ENCODE measurements around the gene NDRG2. TPM values are rescaled to one million over a fixed set of nuclear protein-coding genes. Genes with fewer than 3 reads are reported as not detected.

Gene NDRG2
- total RNA-seq, 1 donor: 1.8 TPM

DNA sequence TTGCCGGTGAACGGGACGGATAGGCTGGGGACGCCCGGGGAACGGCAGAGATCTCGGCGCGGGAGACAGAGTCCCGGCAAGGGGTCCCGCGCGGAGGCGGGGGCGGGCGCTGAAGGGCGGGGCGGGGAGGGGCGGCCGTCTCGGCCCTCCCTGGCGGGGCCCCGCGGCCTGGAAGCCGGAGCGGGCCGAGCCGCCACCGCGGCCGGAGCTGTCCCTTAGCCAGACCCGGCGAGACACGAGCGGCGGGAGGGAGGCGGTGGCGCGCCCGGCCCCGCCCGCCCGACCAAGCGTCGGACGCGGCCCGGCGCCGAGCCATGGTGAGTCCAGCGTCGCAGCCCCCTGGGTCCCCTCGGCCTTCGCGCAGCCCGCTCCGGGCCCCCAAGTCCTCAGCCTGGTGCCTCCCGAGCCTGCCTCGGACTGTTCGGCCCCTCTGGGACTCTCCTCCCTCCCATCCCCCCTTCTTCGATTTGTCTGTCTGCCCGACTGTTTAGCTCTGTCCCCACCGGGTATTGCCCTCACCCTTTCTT lies 45.3 kb upstream of the NDRG2 start, which contains the start of gene ARHGEF40:
TSS of gene ARHGEF40 (plus strand) at position 222 of the 527 bp plus-strand sequence. CDS start at position 315, 93 bp downstream.
- H3K4me3 ChIP-seq (ENCODE audit: low read depth, low read length): peak within 1 kb of the TSS; percentile 81
- TF ChIP-seq, protein P1, sequence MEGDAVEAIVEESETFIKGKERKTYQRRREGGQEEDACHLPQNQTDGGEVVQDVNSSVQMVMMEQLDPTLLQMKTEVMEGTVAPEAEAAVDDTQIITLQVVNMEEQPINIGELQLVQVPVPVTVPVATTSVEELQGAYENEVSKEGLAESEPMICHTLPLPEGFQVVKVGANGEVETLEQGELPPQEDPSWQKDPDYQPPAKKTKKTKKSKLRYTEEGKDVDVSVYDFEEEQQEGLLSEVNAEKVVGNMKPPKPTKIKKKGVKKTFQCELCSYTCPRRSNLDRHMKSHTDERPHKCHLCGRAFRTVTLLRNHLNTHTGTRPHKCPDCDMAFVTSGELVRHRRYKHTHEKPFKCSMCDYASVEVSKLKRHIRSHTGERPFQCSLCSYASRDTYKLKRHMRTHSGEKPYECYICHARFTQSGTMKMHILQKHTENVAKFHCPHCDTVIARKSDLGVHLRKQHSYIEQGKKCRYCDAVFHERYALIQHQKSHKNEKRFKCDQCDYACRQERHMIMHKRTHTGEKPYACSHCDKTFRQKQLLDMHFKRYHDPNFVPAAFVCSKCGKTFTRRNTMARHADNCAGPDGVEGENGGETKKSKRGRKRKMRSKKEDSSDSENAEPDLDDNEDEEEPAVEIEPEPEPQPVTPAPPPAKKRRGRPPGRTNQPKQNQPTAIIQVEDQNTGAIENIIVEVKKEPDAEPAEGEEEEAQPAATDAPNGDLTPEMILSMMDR (IDR thresholded peaks at IDR 0.05; ENCODE audit: insufficient read depth, low read length): no peak
- DNase-seq (ENCODE audit: low read depth): peak; percentile 40

DNA sequence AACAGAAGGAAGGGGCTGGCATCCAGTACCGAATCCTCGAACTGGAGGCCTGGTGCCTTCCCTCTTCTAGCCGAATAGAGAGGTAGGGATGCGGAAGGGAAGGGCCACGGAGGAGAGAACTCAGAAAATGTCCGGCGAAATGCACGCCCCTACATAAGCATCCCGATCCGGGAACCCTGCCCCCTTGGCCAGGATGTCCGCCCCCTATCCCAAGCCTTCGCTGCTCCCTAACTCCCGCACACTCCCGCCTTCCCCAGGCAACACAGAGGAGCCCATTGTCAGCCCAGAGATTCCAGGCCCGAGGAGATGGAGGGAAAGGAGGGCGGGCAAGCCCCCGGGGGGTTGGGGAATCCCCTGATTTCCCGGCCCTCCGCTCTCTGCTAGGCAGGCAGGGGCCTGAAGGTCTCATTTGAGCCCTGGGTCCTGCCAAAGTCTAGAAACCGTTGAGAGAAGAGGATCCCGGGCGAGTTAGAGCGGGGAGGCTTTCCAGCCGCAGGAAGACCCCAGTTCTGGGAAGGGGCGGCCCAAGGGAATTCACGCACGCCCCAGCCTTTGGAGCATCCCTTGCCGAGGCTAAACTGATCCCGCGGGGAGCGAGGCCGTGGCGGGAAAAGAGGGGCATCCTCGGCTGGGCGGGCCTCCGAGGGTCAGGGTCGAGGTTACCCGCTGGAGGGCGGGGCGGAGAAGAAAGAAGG lies 44.7 kb upstream of the NDRG2 start:
- TF ChIP-seq, protein P1 (IDR thresholded peaks at IDR 0.05; ENCODE audit: insufficient read depth, low read length): no peak
- H3K4me3 ChIP-seq (ENCODE audit: low read depth, low read length): peak overlapping the region; percentile 81
- peak; percentile 47 for DNase-seq (ENCODE audit: low read depth)

GRCh38 chr14:21068521-21069387 lies 43.9 kb upstream of the NDRG2 start:
- H3K4me3 ChIP-seq (ENCODE audit: low read depth, low read length): peak overlapping the region; percentile 81
- DNase-seq (ENCODE audit: low read depth): peak; percentile 69
- TF ChIP-seq, protein P1 (IDR thresholded peaks at IDR 0.05; ENCODE audit: insufficient read depth, low read length): peak; percentile 71

GRCh38 chr14:21066882-21067502 lies 42.1 kb upstream of the NDRG2 start:
- H3K4me3 ChIP-seq (ENCODE audit: low read depth, low read length): no peak overlapping the region
- DNase-seq (ENCODE audit: low read depth): no peak
- TF ChIP-seq, protein P1 (IDR thresholded peaks at IDR 0.05; ENCODE audit: insufficient read depth, low read length): peak; percentile 37

- peak; percentile 82 for DNase-seq (ENCODE audit: low read depth)
- no peak overlapping the region for H3K4me3 ChIP-seq (ENCODE audit: low read depth, low read length)
- TF ChIP-seq, protein P1 (IDR thresholded peaks at IDR 0.05; ENCODE audit: insufficient read depth, low read length): no peak
These were observed 38.6 kb upstream of the NDRG2 start for GRCh38 chr14:21063479-21063878.

DNA sequence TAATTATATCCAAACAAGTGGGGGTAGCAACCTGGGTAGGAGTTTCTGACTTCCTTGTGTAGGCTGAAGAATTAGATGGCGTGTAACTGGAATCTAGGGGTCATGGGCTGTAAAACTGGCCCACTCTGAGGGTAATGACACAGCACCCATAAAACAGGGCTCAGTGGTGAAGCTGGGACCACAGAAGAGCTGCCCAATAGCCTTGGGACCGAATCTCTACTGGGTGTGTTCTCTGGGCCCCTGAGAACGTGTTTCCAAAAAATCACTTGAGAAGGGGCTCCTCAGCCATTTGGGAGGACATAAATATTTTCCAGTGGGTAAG lies 36.4 kb upstream of the NDRG2 start:
- TF ChIP-seq, protein P1 (IDR thresholded peaks at IDR 0.05; ENCODE audit: insufficient read depth, low read length): no peak
- no peak overlapping the region for H3K4me3 ChIP-seq (ENCODE audit: low read depth, low read length)
- no peak for DNase-seq (ENCODE audit: low read depth)
